Colonic mucosa (tissue), 4 donors: ENCODE results near the gene TIGD3. TPM values are rescaled to one million over a fixed set of nuclear protein-coding genes. Genes with fewer than 3 reads are reported as not detected.

Source experiments
- DNase-seq: peaks from one replicate; pipeline ENCODE4 v3.0.0-alpha.2; 2020
- H3K27ac ChIP-seq: fragments of 200-600 bp; one replicate; pipeline ENCODE4 v1.8.0; 2021
- H3K27me3 ChIP-seq: fragments of 200-600 bp; one replicate; pipeline ENCODE4 v1.8.0; 2021
- H3K36me3 ChIP-seq: fragments of 200-600 bp; one replicate; pipeline ENCODE4 v1.8.0; 2021
- H3K4me1 ChIP-seq: fragments of 200-600 bp; one replicate; pipeline ENCODE4 v1.8.0; 2021; ENCODE audit warnings: mild to moderate bottlenecking
- H3K4me3 ChIP-seq: fragments of 200-600 bp; one replicate; pipeline ENCODE4 v1.8.0; 2021
- H3K9ac ChIP-seq, 2 donors: one replicate each; pipeline ENCODE4 v1.7.0; 2013; ENCODE audit warnings: control low read depth in 2 of 2, low read depth in 2 of 2, low read length in 2 of 2
- H3K9me3 ChIP-seq: fragments of 200-600 bp; one replicate; pipeline ENCODE4 v1.8.0; 2021
- CTCF ChIP-seq: fragments of 200-600 bp; IDR thresholded peaks from one replicate; pipeline ENCODE4 v1.8.0; 2022; ENCODE audit warnings: antibody characterized with exemption, mild to moderate bottlenecking
- intact Hi-C: fragments of 100-400 bp; cut with DNase I; formaldehyde crosslinking; loops from one replicate; pipeline ENCODE4 v1.14.1; 2022
- total RNA-seq, 2 donors: library from RNA; stranded (reverse); fragmentation: NEBNext Ultra II Directional in 1 of 2; extraction: Animal tissue kit (Norgen Biotek cat#: 25700) in 1 of 2; gene quantifications; one replicate each; pipeline ENCODE4 v1.2.1, GENCODE V29; 2021
- donor health status: healthy.
- donor health status: DM: no; HTN: no; CAD: no.
- donor health status: DM: no; HTN: no; CAD: no.

TIGD3 gene
- total RNA-seq, 2 donors from 2014 or later = 0.48 to 0.77 TPM

- Histone ChIP-seq H3K36me3 (peaks cover 4% of the 10 kb centered on the region), H3K9ac (peak overlapping the region; percentile 84 to 88), H3K4me3 (peak overlapping the region; percentile 58), H3K4me1 (peaks cover 8% of the 10 kb centered on the region), H3K9me3 (no peaks in the 10 kb centered on the region), H3K27me3 (no peaks in the 10 kb centered on the region), H3K27ac (peak overlapping the region; percentile 89)
- intact Hi-C loops = loop anchor here (2.0 kb wide), 1 partner anchor 41 kb away; no protein-coding TSS in a partner anchor
- no peak for DNase-seq
- no peak for TF ChIP-seq CTCF
Measured at GRCh38 chr11:65315866-65316226, 38.7 kb upstream of the TIGD3 start.

DNA sequence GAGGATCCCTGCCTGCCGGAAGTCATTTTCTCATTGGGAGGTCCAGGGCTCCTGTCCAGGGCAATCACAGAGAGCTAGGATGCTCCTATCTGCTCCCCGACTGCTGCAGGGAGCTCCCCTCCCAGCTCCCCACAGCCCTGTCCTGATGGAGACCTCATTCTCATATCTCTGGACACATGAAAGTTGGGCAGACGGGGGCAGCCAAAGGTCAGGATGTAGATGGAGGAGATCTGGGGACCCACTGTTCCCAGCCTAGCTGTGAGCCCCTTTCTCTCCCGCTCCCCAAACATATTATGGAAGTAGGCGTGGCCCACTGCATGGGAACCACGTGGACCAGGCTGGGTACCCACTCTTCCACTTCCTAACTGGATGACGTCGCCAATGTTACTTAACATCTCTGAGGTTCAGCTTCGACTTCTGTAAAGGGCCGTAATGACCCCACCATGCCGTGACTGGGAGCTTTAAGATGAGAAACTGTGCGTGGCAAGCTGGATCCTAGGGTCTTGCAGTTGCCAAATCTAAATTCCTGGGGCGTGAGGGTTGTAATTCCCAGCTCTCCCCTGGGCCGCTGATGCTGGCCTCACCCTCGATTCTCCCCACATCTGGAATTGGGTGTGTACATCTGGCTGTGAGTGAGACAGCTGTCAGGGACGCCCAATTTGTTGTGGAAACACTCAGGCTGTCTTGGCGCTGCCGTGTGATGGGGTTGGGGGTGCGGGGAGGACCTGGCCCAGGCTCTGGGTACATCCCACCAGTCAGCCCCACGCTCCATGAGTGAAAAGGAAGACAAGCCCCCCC, 38.1 kb upstream of the TIGD3 start:
- intact Hi-C loops = loop anchor here (2.0 kb wide), 1 partner anchor 42 kb away; no protein-coding TSS in a partner anchor
- H3K9ac ChIP-seq = peak overlapping the region; percentile 84 to 88
- H3K9me3 ChIP-seq = no peaks in the 10 kb centered on the region
- peak overlapping the region; percentile 89 for H3K27ac ChIP-seq
- H3K36me3 ChIP-seq = peaks cover 9% of the 10 kb centered on the region
- H3K27me3 ChIP-seq = no peaks in the 10 kb centered on the region
- H3K4me3 ChIP-seq = peak overlapping the region; percentile 58
- no peak for TF ChIP-seq CTCF
- DNase-seq = peak; percentile 52
- peaks cover 8% of the 10 kb centered on the region for H3K4me1 ChIP-seq

- H3K36me3 ChIP-seq = peaks cover 13% of the 10 kb centered on the region
- H3K4me3 ChIP-seq = peak overlapping the region; percentile 58
- no peak for TF ChIP-seq CTCF
- DNase-seq = peak; percentile 92
- peaks cover 7% of the 10 kb centered on the region for H3K4me1 ChIP-seq
- peak overlapping the region; percentile 66 to 84 for H3K9ac ChIP-seq
- no peaks in the 10 kb centered on the region for H3K9me3 ChIP-seq
- H3K27ac ChIP-seq = peak overlapping the region; percentile 89
- intact Hi-C loops = loop anchor here (2.0 kb wide), 1 partner anchor 42 kb away; no protein-coding TSS in a partner anchor
- no peaks in the 10 kb centered on the region for H3K27me3 ChIP-seq
Measured at GRCh38 chr11:65317025-65317786, 37.3 kb upstream of the TIGD3 start.

- no peaks in the 10 kb centered on the region for H3K4me1 ChIP-seq
- no peak overlapping the region for H3K27ac ChIP-seq
- no peak overlapping the region for H3K9ac ChIP-seq
- intact Hi-C loops = loop anchor here (10.0 kb wide), 1 partner anchor 116 kb away; no protein-coding TSS in a partner anchor
- H3K36me3 ChIP-seq = peaks cover 13% of the 10 kb centered on the region
- no peaks in the 10 kb centered on the region for H3K9me3 ChIP-seq
- TF ChIP-seq CTCF = no peak
- no peaks in the 10 kb centered on the region for H3K27me3 ChIP-seq
- H3K4me3 ChIP-seq = no peak overlapping the region
- no peak for DNase-seq
Measured at GRCh38 chr11:65320386-65321075, 34.0 kb upstream of the TIGD3 start.

GRCh38 chr11:65321076-65321475, 33.5 kb upstream of the TIGD3 start:
- Histone ChIP-seq H3K4me3 (no peak overlapping the region), H3K9ac (no peak overlapping the region), H3K27me3 (no peaks in the 10 kb centered on the region), H3K4me1 (no peaks in the 10 kb centered on the region), H3K36me3 (peaks cover 13% of the 10 kb centered on the region), H3K27ac (no peak overlapping the region), H3K9me3 (no peaks in the 10 kb centered on the region)
- DNase-seq = no peak
- no peak for TF ChIP-seq CTCF
- intact Hi-C loops = loop anchor here (10.0 kb wide), 1 partner anchor 116 kb away; no protein-coding TSS in a partner anchor
